ENCODE measurements around the gene DERL3.

DERL3 gene

DNA sequence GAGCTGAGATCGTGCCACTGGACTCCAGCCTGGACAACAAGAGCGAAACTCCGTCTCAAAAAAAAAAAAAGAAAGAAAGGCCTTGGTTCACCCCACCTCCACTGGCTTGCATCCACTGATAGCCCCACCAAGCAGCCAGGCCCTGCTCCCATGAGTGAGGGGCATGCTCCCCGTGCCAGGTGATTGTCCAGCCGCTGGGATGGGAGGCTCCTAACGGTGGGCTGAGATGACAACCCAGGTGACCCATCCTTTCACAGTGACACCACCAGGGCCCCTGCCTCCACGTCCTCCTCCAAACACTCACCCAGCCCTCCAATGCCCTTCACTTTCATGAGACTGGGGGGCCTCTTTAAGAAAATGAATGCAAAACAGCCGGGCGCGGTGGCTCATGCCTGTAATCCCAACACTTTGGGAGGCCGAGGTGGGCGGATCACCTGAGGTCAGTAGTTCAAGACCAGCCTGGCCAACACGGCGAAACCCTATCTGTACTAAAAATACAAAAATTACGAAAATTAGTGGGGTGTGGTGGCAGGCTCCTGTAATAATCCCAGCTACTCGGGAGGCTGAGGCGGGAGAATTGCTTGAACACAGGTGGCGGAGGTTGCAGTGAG is 8.6 kb upstream of the DERL3 start:
- no peak for DNase-seq

GRCh38 chr22:23846081-23846469 is 7.3 kb upstream of the DERL3 start:
- DNase-seq, result no peak

DNA sequence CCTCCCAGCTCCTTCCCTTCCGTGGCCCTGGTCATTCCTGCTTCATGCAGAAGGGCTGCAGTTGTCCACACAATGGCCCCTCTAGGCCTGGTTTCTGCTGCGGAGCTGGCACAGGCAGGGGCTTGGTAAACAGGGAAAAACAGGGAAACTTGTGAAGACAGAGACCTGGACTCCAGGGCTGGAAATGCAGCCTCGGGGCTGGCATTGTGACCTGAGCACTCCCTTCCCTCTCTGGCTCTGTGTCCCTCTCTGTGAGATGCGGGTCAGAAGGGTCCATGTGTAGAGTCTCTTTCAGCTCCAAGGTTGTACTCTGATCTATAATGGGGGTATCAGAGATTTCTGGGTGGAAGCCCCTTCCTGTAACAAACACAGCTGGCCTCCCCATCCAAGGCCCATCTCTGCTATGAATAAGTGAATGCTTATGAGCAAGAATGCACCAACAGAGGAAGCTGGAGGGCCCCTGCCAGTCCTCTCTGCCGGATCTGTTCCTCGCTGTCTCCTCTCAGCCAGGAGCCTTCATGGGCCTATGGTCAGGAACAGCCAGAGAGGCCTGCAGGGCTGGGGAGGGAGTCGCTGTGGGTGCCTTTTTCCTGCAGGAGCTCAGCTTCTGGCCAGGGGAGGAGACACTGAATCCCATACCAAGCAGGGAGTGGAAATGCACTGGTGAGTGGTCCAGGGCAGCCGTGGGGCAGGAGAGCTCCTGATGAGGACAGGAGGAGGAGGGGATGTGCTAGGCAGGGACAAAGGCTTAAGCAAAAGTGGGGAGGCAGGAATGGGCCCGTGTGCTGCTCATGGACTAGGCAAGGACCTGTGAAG is 6.7 kb upstream of the DERL3 start:
- no peak for DNase-seq

GRCh38 chr22:23844739-23845202 is 6.0 kb upstream of the DERL3 start:
- DNase-seq, result no peak

DNA sequence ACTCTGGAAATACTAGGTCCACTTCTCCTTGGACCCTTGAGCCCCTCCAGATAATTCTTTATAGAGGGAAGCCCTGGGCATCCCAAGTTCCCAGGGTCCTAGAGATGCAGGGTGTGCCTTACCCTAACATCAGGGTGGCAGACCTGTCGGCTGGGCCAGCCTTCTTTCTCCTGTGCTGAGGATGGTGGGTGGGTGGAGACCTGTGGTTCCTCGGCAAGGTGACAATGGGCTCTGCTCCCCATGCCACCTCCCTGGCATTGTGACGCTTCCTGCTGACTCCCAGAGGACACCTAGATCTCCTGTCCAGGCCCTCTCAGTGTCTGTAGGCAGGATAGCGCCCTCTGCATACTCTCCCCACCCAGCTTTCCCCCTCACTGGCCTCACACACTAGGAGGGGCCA is 3.8 kb upstream of the DERL3 start:
- no peak for DNase-seq

DNA sequence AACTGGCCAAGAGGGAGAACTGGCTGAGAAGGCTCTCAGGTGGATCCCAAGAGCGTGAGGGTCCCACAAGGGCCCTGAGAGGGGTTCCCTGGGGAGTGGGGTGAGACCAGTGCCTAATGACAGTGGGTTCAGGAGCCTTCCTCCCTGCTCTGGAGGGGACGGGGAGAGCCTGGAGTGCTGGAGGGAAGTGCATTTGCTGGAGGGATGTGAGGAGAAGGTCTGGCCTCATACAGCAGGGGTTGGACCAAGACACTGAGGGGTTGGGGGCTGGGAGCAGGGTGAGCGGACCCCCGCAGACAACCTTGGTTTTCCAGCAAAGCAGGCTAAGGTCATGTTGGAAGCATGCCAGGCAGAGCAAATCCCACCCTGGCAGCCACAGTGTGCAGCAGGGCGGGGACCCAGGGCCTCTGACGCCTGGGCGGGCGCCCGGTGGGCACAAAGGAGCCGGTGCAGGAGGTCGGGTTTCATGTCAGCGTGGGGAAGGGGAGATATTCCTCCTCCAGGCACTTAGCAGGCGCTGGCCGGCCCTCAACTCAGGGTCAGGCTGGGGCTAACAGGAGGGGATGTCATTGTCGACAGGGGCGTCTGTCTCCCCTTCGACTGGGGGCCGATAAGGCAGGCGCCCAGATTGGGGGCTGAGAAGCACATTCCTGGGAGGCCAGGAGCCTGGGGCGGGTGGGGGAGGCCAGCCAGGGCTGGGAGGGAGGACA is 3.1 kb upstream of the DERL3 start:
- DNase-seq, result no peak

GRCh38 chr22:23841292-23841691 is 2.5 kb upstream of the DERL3 start:
- no peak for DNase-seq

DNA sequence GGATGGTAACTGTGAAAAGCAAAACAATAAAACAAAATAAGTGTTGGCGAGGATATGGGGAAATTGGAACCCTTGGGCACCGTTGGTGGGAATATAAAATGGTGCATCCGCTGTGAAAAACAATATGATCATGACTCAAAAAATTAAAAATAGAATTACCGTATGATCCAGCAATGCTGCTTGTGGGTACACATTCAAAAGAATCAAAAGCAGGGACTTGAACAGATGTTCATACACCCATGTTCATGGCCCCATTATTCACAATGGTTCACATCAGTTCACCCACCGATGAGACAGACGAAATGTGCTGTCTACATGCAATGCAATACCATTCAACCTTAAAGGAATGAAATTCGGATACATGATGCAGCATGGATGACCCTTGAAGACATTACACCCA is 1.2 kb upstream of the DERL3 start:
- DNase-seq, result no peak

- DNase-seq, result no peak
Observed at GRCh38 chr22:23837911-23838680, 710 bp downstream of the DERL3 start.

GRCh38 chr22:23837496-23837859 is 1.3 kb downstream of the DERL3 start:
- DNase-seq, result peak; percentile 8

GRCh38 chr22:23836692-23837495 is 1.9 kb downstream of the DERL3 start:
- DNase-seq, result no peak

- DNase-seq, result no peak
Observed at GRCh38 chr22:23836281-23836680, 2.5 kb downstream of the DERL3 start.

DNA sequence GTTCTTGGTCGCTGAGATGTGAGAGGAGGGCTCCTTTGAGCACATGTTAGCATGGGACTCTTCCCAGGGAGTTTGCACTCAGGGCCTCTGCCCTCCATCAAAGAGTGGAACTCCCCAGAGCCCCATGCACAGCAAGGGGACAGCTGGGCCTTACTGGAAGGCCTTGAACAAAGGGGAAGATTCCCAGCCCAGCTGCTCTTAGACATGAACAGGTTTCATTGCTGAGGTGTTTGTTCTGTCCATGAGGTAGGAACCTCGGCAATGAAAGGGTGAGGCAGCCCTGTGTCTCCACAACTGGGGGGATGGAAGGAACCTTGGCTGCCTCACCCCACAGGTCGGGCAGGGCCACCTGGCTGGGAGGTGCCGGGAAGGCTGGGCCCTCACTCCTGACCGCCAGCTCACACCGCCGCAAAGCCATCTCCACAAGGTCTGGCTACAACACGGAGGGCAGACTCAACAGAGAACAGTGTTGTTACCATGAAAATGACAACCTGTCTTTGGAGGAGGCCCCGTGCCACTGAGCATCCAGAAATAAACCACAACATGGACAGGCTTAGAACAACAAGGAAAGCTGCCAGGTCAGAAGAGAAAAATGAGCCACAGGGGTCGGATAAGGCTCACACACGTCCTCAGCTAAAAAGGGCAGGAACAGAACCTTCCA is 3.2 kb downstream of the DERL3 start:
- DNase-seq, result no peak

GRCh38 chr22:23834793-23835483 is 3.9 kb downstream of the DERL3 start:
- no peak for DNase-seq

GRCh38 chr22:23834406-23834792 is 4.4 kb downstream of the DERL3 start:
- no peak for DNase-seq

DNA sequence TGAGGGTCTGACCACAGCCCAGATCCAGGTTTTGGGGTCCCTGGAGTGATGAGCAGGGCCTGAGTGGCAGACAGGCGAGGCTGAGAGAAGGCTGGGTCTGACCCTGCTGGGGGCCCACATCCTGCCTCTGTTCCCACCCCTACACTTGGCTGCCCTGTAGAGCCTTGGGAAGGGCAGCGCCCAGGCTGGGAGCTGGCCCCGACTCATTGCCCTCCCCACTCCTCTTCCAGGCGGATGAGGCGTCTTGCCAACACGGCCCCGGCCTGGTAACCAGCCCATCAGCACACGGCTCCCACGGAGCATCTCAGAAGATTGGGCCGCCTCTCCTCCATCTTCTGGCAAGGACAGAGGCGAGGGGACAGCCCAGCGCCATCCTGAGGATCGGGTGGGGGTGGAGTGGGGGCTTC is 4.9 kb downstream of the DERL3 start:
- no peak for DNase-seq

DNA sequence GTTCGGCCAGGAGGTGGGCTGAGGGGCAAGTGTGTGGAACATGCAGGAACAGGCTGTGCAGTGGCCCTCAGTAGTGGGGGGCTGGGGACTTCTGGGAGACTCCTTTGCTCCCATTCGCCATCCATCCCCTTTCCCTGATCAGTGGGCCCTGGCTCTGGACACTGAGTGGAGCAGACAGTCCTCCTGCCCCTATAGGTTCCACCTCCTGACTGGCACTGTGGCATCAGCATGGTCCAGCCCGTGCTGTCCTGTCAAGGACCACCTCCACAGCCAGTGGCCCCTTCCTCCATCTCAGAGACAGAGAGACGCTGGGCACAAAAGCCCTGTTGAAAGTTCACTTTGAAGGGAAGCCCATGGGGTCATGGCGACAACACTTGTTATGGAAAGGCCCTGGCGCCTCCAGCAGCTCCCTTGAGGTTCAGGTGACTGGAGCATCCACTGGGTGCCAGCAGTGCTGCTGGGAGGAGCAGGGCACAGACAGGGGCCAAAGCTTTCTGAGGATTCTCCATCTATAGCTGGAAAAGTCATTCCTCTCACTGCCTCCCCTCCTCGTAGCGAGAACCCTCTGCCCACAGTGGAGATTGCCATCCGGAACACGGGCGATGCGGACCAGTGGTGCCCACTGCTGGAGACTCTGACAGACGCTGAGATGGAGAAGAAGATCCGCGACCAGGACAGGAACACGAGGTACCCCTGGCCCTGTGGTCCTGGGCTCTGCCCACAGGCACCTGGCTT is 5.6 kb downstream of the DERL3 start:
- DNase-seq, result no peak

GRCh38 chr22:23832226-23833016 is 6.4 kb downstream of the DERL3 start:
- DNase-seq, result no peak

DNA sequence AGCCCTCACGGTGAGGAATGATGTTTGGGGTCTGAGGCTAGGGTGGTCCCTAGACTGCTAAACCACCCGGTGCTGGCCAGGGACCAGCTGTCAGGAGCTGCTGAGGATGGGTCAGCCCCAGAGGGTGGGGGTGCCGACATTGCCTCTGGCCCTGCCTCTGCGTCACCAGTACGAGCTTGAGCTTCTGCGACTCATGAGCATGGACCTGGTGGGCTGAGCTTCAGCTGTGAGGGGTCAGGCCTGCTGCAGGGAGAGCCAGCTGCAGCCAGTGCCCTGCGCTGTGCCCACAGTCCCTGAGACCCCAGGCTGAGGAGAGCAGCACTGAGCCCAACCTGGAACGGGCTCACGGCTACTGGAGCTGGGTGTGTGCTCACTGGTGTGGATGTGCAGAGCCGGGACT is 7.0 kb downstream of the DERL3 start:
- DNase-seq, result no peak

- no peak for DNase-seq
Observed at GRCh38 chr22:23831261-23831660, 7.5 kb downstream of the DERL3 start.

All from NCI-H146 (cell line).